RWPE1 (cell line): ENCODE data around the gene RUFY2.

Source experiments
- CTCF ChIA-PET: fragments of 350-600 bp; sonication (Branson Sonifier 250); formaldehyde crosslinking; extraction: SDS; loops from one replicate; lab custom pipeline; 2021; lab: Yijun Ruan, JAX
- POLR2A ChIA-PET: fragments of 400-600 bp; formaldehyde crosslinking; extraction: SDS; loops from one replicate; lab custom pipeline; 2020; ENCODE audit warnings: antibody characterized with exemption; ENCODE audit not compliant: low non-redundant PET; lab: Yijun Ruan, JAX
- DNase-seq: peaks from one replicate; pipeline ENCODE4 v3.0.0; 2012; ENCODE audit warnings: low spot score
- H3K27ac ChIP-seq: fragments of 450-650 bp; 2 replicates; pipeline ENCODE4 v1.5.1; 2017
- TF ChIP-seq, protein P1 (sequence below): fragments of 450-650 bp; conservative IDR thresholded peaks from 2 replicates; pipeline ENCODE4 v1.5.1; 2017; ENCODE audit warnings: low read depth, mild to moderate bottlenecking

RUFY2 gene

DNA sequence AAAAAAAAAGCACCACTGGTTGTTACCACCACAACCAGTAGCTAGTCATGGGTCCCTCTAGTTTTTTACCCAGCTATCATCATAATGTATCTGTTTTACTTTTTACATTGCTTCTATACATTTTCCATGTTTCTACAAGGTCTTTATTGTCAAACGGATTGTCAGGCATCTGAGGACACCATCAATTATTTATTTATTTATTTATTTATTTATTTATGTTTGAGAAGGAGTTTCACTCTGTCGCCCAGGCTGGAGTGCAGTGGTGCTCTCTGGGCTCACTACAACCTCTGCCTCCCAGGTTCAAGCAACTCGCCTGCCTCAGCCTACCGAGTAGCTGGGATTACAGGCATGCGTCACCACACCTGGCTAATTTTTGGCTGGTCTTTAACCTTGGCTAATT is 104.2 kb downstream of the RUFY2 start:
- H3K27ac ChIP-seq, result no peak overlapping the region
- DNase-seq, result no peak
- CTCF ChIA-PET, result interaction anchor here (1.5 to 4.7 kb wide), 6 partner anchors 9 to 448 kb away, joined by 3 to 54 read pairs (median 6); no protein-coding TSS in a partner anchor
- TF ChIP-seq, protein P1, sequence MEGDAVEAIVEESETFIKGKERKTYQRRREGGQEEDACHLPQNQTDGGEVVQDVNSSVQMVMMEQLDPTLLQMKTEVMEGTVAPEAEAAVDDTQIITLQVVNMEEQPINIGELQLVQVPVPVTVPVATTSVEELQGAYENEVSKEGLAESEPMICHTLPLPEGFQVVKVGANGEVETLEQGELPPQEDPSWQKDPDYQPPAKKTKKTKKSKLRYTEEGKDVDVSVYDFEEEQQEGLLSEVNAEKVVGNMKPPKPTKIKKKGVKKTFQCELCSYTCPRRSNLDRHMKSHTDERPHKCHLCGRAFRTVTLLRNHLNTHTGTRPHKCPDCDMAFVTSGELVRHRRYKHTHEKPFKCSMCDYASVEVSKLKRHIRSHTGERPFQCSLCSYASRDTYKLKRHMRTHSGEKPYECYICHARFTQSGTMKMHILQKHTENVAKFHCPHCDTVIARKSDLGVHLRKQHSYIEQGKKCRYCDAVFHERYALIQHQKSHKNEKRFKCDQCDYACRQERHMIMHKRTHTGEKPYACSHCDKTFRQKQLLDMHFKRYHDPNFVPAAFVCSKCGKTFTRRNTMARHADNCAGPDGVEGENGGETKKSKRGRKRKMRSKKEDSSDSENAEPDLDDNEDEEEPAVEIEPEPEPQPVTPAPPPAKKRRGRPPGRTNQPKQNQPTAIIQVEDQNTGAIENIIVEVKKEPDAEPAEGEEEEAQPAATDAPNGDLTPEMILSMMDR, result no peak
- POLR2A ChIA-PET, result interaction anchor here (0.6 kb wide), 1 partner anchor 119 kb away, joined by 4 read pairs; no protein-coding TSS in a partner anchor

DNA sequence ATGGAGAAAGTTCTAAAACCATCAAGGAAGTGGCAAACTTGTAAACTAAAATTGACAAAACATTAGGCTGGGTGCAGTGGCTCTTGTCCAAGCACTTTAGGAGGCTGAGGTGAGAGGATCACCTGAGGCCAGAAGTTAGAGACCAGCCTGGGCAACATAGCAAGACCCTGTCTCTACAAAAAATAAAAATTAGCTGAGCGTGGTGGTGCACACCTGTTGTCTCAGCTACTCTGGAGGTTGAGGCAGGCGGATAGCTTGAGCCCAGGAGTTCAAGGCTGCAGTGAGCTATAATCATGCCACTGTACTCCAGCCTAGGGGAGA is 104.6 kb downstream of the RUFY2 start:
- DNase-seq, result no peak
- TF ChIP-seq, protein P1, result peak; percentile 22; the same call in 1 of the 2 replicates
- no peak overlapping the region for H3K27ac ChIP-seq
- ChIA-PET POLR2A (interaction anchor here (0.6 kb wide), 1 partner anchor 119 kb away, joined by 4 read pairs; no protein-coding TSS in a partner anchor), CTCF (interaction anchor here (0.9 to 4.7 kb wide), 8 partner anchors 8 to 447 kb away, joined by 3 to 54 read pairs (median 4); no protein-coding TSS in a partner anchor)

DNA sequence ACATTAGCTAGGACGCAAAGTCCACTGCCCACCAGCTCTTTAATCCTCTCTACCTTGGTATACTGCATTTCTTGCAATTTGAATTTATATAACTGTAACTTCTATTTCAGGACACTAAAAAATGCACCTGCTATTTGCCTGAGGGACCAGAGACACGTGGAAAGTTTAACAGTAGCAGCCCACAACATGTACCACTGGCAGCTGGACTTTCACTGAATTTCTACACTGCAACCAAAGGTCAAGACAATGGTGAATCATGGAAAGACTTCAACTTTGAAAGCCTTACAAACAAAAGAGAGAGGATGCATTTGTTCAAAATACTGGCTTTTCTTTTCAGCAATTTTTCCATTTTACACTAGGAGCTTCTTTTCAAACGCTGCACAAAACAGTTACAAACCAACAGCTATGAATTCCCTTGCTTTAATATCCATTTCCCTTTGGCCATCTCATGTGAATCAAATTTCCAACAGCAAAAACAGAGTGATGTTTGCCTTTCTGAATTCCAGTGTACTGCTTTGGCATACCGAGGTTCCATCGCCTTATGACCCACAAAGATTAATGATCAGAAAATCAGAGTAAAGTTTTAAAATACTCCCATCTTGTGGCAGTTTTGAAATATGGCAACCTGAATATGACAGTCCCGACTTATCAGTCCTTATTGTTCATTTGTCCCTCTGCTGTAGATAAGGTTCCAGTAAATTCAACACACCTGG is 105.1 kb downstream of the RUFY2 start:
- TF ChIP-seq, protein P1, result peak; percentile 58
- POLR2A ChIA-PET, result interaction anchor here (0.6 kb wide), 1 partner anchor 120 kb away, joined by 4 read pairs; no protein-coding TSS in a partner anchor
- DNase-seq, result peak; percentile 62
- no peak overlapping the region for H3K27ac ChIP-seq
- CTCF ChIA-PET, result interaction anchor here (0.5 to 4.7 kb wide), 15 partner anchors 14 to 463 kb away, joined by 3 to 54 read pairs (median 4); no protein-coding TSS in a partner anchor

DNA sequence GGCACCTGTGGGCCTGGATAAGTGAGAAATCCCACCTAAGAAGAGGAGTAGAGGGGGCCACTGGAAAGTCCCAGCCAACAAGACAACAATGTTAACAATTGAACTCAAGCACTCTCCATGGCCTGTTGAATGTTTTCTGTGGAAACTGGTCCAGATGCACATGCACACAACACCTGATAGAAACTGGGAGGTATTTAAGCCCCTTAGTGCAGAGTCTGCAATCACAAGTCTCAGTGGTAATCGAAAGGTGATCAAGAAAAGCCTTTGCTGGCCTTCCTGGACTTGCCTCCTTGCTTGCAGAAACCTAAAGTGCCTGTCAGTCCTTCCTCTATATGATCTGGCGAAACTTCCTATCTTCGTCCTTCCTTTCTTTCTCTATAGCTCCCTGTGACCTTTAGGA is 105.8 kb downstream of the RUFY2 start:
- DNase-seq, result no peak
- ChIA-PET POLR2A (no interaction called here), CTCF (interaction anchor here (0.5 to 4.7 kb wide), 11 partner anchors 13 to 462 kb away, joined by 3 to 54 read pairs (median 4); no protein-coding TSS in a partner anchor)
- TF ChIP-seq, protein P1, result no peak
- H3K27ac ChIP-seq, result no peak overlapping the region

DNA sequence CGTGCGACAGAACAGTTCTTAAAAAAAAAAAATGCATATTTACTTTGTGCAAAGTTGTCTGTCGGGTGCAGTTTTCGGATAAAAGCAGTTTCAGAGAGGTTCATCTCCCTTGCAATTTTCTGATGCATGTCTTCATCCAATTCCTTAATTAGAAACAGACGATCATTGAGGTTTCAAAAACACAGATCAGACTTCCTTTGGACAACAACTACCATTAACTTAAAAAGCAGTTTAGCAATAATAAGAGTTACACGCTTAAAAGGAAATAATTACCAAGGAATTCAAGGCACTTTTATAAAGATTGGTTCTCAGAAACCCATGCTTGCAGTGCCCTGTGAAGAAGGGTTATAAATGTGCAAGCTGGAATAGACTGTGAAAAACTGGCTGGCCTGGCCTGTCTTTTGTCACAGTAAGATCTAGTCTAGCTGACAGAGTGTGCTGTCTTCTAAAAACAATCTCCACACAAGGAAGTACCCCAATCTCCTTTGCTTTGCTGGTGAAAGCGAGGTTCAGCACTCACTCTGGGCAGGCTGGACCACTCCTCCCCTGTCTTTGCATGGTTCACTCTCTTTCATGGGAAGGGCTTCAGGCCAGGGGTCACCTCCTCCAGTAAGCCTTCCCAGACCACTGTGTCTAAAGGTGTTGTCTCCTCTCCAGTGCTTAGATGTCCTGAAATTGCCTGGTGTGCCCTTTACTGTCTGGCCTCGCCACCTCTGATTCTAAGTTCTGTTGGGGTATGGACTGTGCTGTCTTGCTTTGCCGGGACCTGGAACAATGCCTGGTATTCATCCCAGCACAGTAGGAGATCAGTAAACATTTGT is 110.0 kb downstream of the RUFY2 start:
- TF ChIP-seq, protein P1, result no peak
- ChIA-PET CTCF (interaction anchor here (0.6 kb wide), 1 partner anchor 16 kb away, joined by 3 read pairs; no protein-coding TSS in a partner anchor), POLR2A (no interaction called here)
- no peak overlapping the region for H3K27ac ChIP-seq
- DNase-seq, result no peak
